Breast epithelium (tissue), 3 donors: ENCODE data around the gene MARS1.
"Not testable (repeated sequence)": the region's sequence is repeated elsewhere in the genome, so short reads cannot be mapped to it uniquely, and the experiment has no call there.

Experiments used
- CTCF ChIP-seq, 3 donors: fragments of 450-650 bp; IDR thresholded peaks; one replicate each; pipeline ENCODE4 v1.5.1; 2016 to 2017; ENCODE audit warnings: antibody characterized with exemption in 3 of 3, mild to moderate bottlenecking in 3 of 3, moderate library complexity in 3 of 3
- POLR2A ChIP-seq: fragments of 450-650 bp; IDR thresholded peaks from one replicate; pipeline ENCODE4 v1.6.1; 2016; ENCODE audit warnings: antibody characterized with exemption, mild to moderate bottlenecking, moderate library complexity
- POLR2AphosphoS5 ChIP-seq, 3 donors: sonication (generic); formaldehyde crosslinking; IDR thresholded peaks; one replicate each; pipeline ENCODE4 v1.6.1; 2017; ENCODE audit warnings: antibody characterized with exemption in 3 of 3

- not testable (repeated sequence) for TF ChIP-seq CTCF (IDR thresholded peaks at IDR 0.05); POLR2AphosphoS5 (IDR thresholded peaks at IDR 0.05); POLR2A
Observed at GRCh38 chr12:57441393-57441792, 46.5 kb upstream of the MARS1 start.
